ENCODE measurements around the gene MRGPRD. TPM values are rescaled to one million over a fixed set of nuclear protein-coding genes. Genes with fewer than 3 reads are reported as not detected.

MRGPRD gene
- total and polyA plus RNA-seq, 4 donors: not detected

- no peak for DNase-seq (ENCODE audit: low spot score)
- Histone ChIP-seq H3K36me3 (ENCODE audit: control insufficient read depth in 4 of 4, insufficient read depth in 3 of 4, low read depth in 1 of 4, low read length in 3 of 4) (no peaks in the 10 kb centered on the region), H3K27ac (ENCODE audit: low read depth in 1 of 2, low read length in 2 of 2) (no peak overlapping the region), H3K9ac (ENCODE audit: low read depth in 1 of 2, low read length in 2 of 2) (no peak overlapping the region), H3K4me1 (ENCODE audit: control insufficient read depth in 4 of 4, insufficient read depth in 4 of 4, low read length in 3 of 4) (no peaks in the 10 kb centered on the region), H3K27me3 (ENCODE audit: control insufficient read depth in 4 of 4, insufficient read depth in 4 of 4, low read length in 3 of 4) (no peaks in the 10 kb centered on the region), H3K9me3 (ENCODE audit: control insufficient read depth in 4 of 4, low read length in 3 of 4) (no peaks in the 10 kb centered on the region), H3K4me3 (ENCODE audit: low read depth in 1 of 3, low read length in 3 of 3) (no peak overlapping the region)
- TF ChIP-seq JUND (IDR thresholded peaks at IDR 0.05): no peak
- TF ChIP-seq TAF1 (conservative IDR thresholded peaks at IDR 0.05): no peak
- TF ChIP-seq MAX (IDR thresholded peaks at IDR 0.05): no peak
- TF ChIP-seq HNF4G (IDR thresholded peaks at IDR 0.05): no peak
- no peak for TF ChIP-seq YY1 (IDR thresholded peaks at IDR 0.05)
- TF ChIP-seq FOXA2 (IDR thresholded peaks at IDR 0.05): no peak
- TF ChIP-seq RXRA (IDR thresholded peaks at IDR 0.05): no peak
- no peak for TF ChIP-seq EGR1 (IDR thresholded peaks at IDR 0.05; ENCODE audit: low read depth in 2 of 2)
- TF ChIP-seq SP1 (IDR thresholded peaks at IDR 0.05): no peak
- no peak for TF ChIP-seq ZBTB33 (IDR thresholded peaks at IDR 0.05)
- no peak for TF ChIP-seq FOXA1 (IDR thresholded peaks at IDR 0.05)
- no peak for TF ChIP-seq CTCF (IDR thresholded peaks at IDR 0.05; ENCODE audit: low read depth, low read length, missing input control)
- no peak for TF ChIP-seq ATF3 (IDR thresholded peaks at IDR 0.05)
- no peak for TF ChIP-seq RAD21 (IDR thresholded peaks at IDR 0.05)
- 87% methylated on average over 8 of the region's 8 CpGs for WGBS
Measured at GRCh38 chr11:68970921-68971636, 9.7 kb downstream of the MRGPRD start.

- H3K27me3 ChIP-seq (ENCODE audit: control insufficient read depth in 4 of 4, insufficient read depth in 4 of 4, low read length in 3 of 4): no peaks in the 10 kb centered on the region
- DNase-seq (ENCODE audit: low spot score): no peak
- H3K4me3 ChIP-seq (ENCODE audit: low read depth in 1 of 3, low read length in 3 of 3): no peak overlapping the region
- H3K9me3 ChIP-seq (ENCODE audit: control insufficient read depth in 4 of 4, low read length in 3 of 4): no peaks in the 10 kb centered on the region
- no peaks in the 10 kb centered on the region for H3K36me3 ChIP-seq (ENCODE audit: control insufficient read depth in 4 of 4, insufficient read depth in 3 of 4, low read depth in 1 of 4, low read length in 3 of 4)
- H3K9ac ChIP-seq (ENCODE audit: low read depth in 1 of 2, low read length in 2 of 2): no peak overlapping the region
- H3K4me1 ChIP-seq (ENCODE audit: control insufficient read depth in 4 of 4, insufficient read depth in 4 of 4, low read length in 3 of 4): no peaks in the 10 kb centered on the region
- WGBS: 77% methylated on average over 8 of the region's 8 CpGs
- H3K27ac ChIP-seq (ENCODE audit: low read depth in 1 of 2, low read length in 2 of 2): no peak overlapping the region
- TF ChIP-seq YY1 (IDR thresholded peaks at IDR 0.05) (no peak), ATF3 (IDR thresholded peaks at IDR 0.05) (no peak), FOXA1 (IDR thresholded peaks at IDR 0.05) (no peak), CTCF (IDR thresholded peaks at IDR 0.05; ENCODE audit: low read depth, low read length, missing input control) (no peak), HNF4G (IDR thresholded peaks at IDR 0.05) (no peak), TAF1 (conservative IDR thresholded peaks at IDR 0.05) (no peak), MAX (IDR thresholded peaks at IDR 0.05) (no peak), REST (IDR thresholded peaks at IDR 0.05) (no peak), JUND (IDR thresholded peaks at IDR 0.05) (no peak), GABPA (IDR thresholded peaks at IDR 0.05 in 1 of 2, conservative IDR thresholded peaks at IDR 0.05 in 1 of 2) (no peak), EGR1 (IDR thresholded peaks at IDR 0.05; ENCODE audit: low read depth in 2 of 2) (no peak), RXRA (IDR thresholded peaks at IDR 0.05) (no peak), FOXA2 (IDR thresholded peaks at IDR 0.05) (no peak), NR2F2 (IDR thresholded peaks at IDR 0.05) (no peak), ZBTB33 (IDR thresholded peaks at IDR 0.05) (no peak), RAD21 (IDR thresholded peaks at IDR 0.05) (no peak)
Measured at GRCh38 chr11:68969386-68969785, 11.4 kb downstream of the MRGPRD start.
